ENCODE data around the gene DCAF15. TPM values are rescaled to one million over a fixed set of nuclear protein-coding genes. Genes with fewer than 3 reads are reported as not detected.

DCAF15 gene
- total RNA-seq, 1 donor from 2014 or later, result 35.0 TPM

- peaks cover 17 to 18% of the 10 kb centered on the region in 2 donors for H3K36me3 ChIP-seq
- intact Hi-C loops (cut with DNase I), result loop anchor here (1.0 to 5.0 kb wide), 4 partner anchors 55 to 166 kb away; partner anchors contain the start of genes MISP3, PRKACA and RFX1
- no peaks in the 10 kb centered on the region for H3K27me3 ChIP-seq
- no peak for TF ChIP-seq CTCF (IDR thresholded peaks at IDR 0.05)
- DNase-seq (ENCODE audit: low spot score in 2 of 2), result no peak
- H3K4me1 ChIP-seq, result peaks cover 6 to 12% of the 10 kb centered on the region in 2 donors
- no peaks in the 10 kb centered on the region for H3K9me3 ChIP-seq
- H3K4me3 ChIP-seq, result peak overlapping the region; percentile 79 to 81
- H3K27ac ChIP-seq, result no peak overlapping the region
Measured at GRCh38 chr19:13951799-13952153, 533 bp upstream of the DCAF15 start.

- no peak for DNase-seq (ENCODE audit: low spot score in 2 of 2)
- TF ChIP-seq CTCF (IDR thresholded peaks at IDR 0.05), result no peak
- peak overlapping the region; percentile 79 to 81 for H3K4me3 ChIP-seq
- peak overlapping the region; percentile 76 to 77 for H3K27ac ChIP-seq
- H3K4me1 ChIP-seq, result peaks cover 6 to 12% of the 10 kb centered on the region in 2 donors
- H3K27me3 ChIP-seq, result no peaks in the 10 kb centered on the region
- H3K36me3 ChIP-seq, result peaks cover 26 to 28% of the 10 kb centered on the region in 2 donors
- no peaks in the 10 kb centered on the region for H3K9me3 ChIP-seq
- intact Hi-C loops (cut with DNase I), result loop anchor here (1.0 to 5.0 kb wide), 4 partner anchors 53 to 164 kb away; partner anchors contain the start of genes MISP3, PRKACA and RFX1
Measured at GRCh38 chr19:13952931-13953531, 722 bp downstream of the DCAF15 start.

- H3K4me3 ChIP-seq, result no peak overlapping the region
- peaks cover 6 to 12% of the 10 kb centered on the region in 2 donors for H3K4me1 ChIP-seq
- H3K9me3 ChIP-seq, result no peaks in the 10 kb centered on the region
- intact Hi-C loops (cut with DNase I), result loop anchor here (5.0 kb wide), 2 partner anchors 118 to 163 kb away; partner anchors contain the start of genes MISP3 and PRKACA
- H3K36me3 ChIP-seq, result peaks cover 34 to 40% of the 10 kb centered on the region in 2 donors
- TF ChIP-seq CTCF (IDR thresholded peaks at IDR 0.05), result no peak
- no peak for DNase-seq (ENCODE audit: low spot score in 2 of 2)
- H3K27ac ChIP-seq, result no peak overlapping the region
- no peaks in the 10 kb centered on the region for H3K27me3 ChIP-seq
Measured at GRCh38 chr19:13954185-13954584, 1.9 kb downstream of the DCAF15 start.

GRCh38 chr19:13955662-13956364 lies 3.5 kb downstream of the DCAF15 start:
- Histone ChIP-seq H3K9me3 (no peaks in the 10 kb centered on the region), H3K4me1 (peaks cover 6 to 12% of the 10 kb centered on the region in 2 donors), H3K27ac (no peak overlapping the region), H3K4me3 (no peak overlapping the region), H3K27me3 (no peaks in the 10 kb centered on the region), H3K36me3 (peaks cover 50 to 56% of the 10 kb centered on the region in 2 donors)
- DNase-seq (ENCODE audit: low spot score in 2 of 2), result no peak
- TF ChIP-seq CTCF (IDR thresholded peaks at IDR 0.05), result no peak
- intact Hi-C loops (cut with DNase I), result no loop called here

GRCh38 chr19:13956365-13956744 lies 4.0 kb downstream of the DCAF15 start:
- peaks cover 6 to 12% of the 10 kb centered on the region in 2 donors for H3K4me1 ChIP-seq
- DNase-seq (ENCODE audit: low spot score in 2 of 2), result no peak
- H3K36me3 ChIP-seq, result peaks cover 50 to 62% of the 10 kb centered on the region in 2 donors
- no peak overlapping the region for H3K4me3 ChIP-seq
- H3K27ac ChIP-seq, result no peak overlapping the region
- H3K27me3 ChIP-seq, result no peaks in the 10 kb centered on the region
- intact Hi-C loops (cut with DNase I), result no loop called here
- no peak for TF ChIP-seq CTCF (IDR thresholded peaks at IDR 0.05)
- H3K9me3 ChIP-seq, result no peaks in the 10 kb centered on the region
